Activated T-cell treated with anti-CD3 and anti-CD28 coated beads, Interleukin-2, amount 50 U/mL, for 24 hours (primary cell): Measurements from ENCODE around the gene ZNF91.
"Not testable (repeated sequence)": the region's sequence is repeated elsewhere in the genome, so short reads cannot be mapped to it uniquely, and the experiment has no call there.

Experiments
- DNase-seq: peaks from one replicate; pipeline ENCODE4 v3.0.0-alpha.2; 2020
- H3K27ac Mint-ChIP-seq: 2 replicates; pipeline ENCODE4 v1.8.0; 2020; ENCODE audit warnings: mild to moderate bottlenecking, mixed read lengths
- H3K27me3 Mint-ChIP-seq: 2 replicates; pipeline ENCODE4 v1.8.0; 2020; ENCODE audit warnings: mixed read lengths
- H3K36me3 Mint-ChIP-seq: 2 replicates; pipeline ENCODE4 v1.8.0; 2020; ENCODE audit warnings: low read depth, mixed read lengths
- H3K4me1 Mint-ChIP-seq: 2 replicates; pipeline ENCODE4 v1.8.0; 2020; ENCODE audit warnings: low read depth, mixed read lengths
- H3K4me3 Mint-ChIP-seq: 2 replicates; pipeline ENCODE4 v1.8.0; 2020; ENCODE audit warnings: mild to moderate bottlenecking, moderate library complexity, mixed read lengths
- H3K9me3 Mint-ChIP-seq: 2 replicates; pipeline ENCODE4 v1.8.0; 2020; ENCODE audit warnings: mixed read lengths

ZNF91 gene

DNA sequence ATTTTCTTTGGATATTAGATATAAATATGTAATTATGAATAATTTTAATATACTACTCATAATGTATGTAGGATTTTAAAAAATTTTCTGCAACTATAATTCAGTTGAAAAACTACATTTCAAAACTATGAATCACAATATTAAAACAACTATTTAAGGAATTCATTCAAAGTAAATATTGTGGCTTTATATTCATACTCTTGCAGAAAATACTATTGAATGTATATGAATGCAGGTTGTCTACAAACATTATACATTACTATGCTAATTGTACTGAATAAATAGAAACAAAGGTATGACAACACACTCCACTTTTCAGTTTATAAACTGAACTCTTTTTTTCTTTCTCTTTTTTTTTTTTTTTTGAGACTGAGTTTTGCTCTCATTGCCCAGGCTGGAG, 14.2 kb downstream of the ZNF91 start:
- DNase-seq = no peak
- Mint-ChIP-seq H3K36me3 (peaks cover 94% of the 10 kb centered on the region), H3K9me3 (peaks cover 50% of the 10 kb centered on the region), H3K27me3 (no peaks in the 10 kb centered on the region), H3K4me1 (peaks cover 20% of the 10 kb centered on the region), H3K27ac (no peak overlapping the region), H3K4me3 (no peak overlapping the region)

DNA sequence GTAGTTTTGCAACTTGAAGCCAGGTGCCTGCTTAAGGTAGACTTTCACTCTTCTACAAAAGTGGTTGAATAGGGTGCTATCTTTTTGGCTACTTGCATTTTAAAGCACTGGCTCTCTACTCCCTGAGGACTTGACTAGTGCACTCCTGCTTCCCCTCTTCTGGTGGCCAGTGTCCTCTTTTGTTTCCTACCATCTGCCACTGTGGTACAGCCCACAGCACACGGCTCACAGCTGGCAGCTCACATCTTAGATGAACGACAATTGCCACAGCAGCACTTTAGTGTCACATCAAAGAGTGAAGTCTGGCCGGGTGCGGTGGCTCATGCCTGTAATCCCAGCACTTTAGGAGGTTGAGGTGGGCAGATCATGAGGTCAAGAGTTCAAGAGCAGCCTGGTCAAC, 15.6 kb downstream of the ZNF91 start:
- not testable (repeated sequence) for H3K27ac Mint-ChIP-seq, DNase-seq, H3K27me3 Mint-ChIP-seq
- H3K4me1 Mint-ChIP-seq = peaks cover 19% of the 10 kb centered on the region
- peak overlapping the region; percentile 25 for H3K4me3 Mint-ChIP-seq
- peaks cover 55% of the 10 kb centered on the region for H3K9me3 Mint-ChIP-seq
- H3K36me3 Mint-ChIP-seq = peaks cover 95% of the 10 kb centered on the region

- Mint-ChIP-seq H3K27ac (no peak overlapping the region), H3K4me1 (peaks cover 19% of the 10 kb centered on the region), H3K9me3 (peaks cover 51% of the 10 kb centered on the region), H3K36me3 (peaks cover 95% of the 10 kb centered on the region), H3K4me3 (no peak overlapping the region), H3K27me3 (no peaks in the 10 kb centered on the region)
- DNase-seq = no peak
These were observed 16.3 kb downstream of the ZNF91 start for GRCh38 chr19:23378948-23379347.

GRCh38 chr19:23377276-23377675, 18.0 kb downstream of the ZNF91 start:
- Mint-ChIP-seq H3K4me1 (peaks cover 17% of the 10 kb centered on the region), H3K27me3 (no peaks in the 10 kb centered on the region), H3K4me3 (no peak overlapping the region), H3K9me3 (peaks cover 54% of the 10 kb centered on the region), H3K27ac (no peak overlapping the region), H3K36me3 (peaks cover 95% of the 10 kb centered on the region)
- no peak for DNase-seq

DNA sequence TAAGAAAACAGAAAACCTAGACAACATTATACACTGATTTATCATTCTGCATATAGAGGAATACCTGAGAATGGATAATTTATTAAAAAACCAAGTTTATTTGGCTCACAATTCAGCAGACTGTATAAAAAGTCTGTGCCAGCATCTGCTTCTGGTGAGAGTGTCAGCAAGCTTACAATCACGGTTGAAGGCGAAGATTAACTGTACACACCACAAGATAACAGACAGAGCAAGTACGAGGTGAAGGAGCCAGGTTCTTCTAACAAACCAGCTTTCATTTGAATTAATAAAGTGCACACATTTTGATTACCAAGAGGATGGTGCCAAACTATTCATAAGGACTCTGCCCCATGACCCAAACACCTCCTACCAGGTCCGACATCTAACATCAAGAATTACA, 28.8 kb downstream of the ZNF91 start:
- H3K9me3 Mint-ChIP-seq = peaks cover 16% of the 10 kb centered on the region

DNA sequence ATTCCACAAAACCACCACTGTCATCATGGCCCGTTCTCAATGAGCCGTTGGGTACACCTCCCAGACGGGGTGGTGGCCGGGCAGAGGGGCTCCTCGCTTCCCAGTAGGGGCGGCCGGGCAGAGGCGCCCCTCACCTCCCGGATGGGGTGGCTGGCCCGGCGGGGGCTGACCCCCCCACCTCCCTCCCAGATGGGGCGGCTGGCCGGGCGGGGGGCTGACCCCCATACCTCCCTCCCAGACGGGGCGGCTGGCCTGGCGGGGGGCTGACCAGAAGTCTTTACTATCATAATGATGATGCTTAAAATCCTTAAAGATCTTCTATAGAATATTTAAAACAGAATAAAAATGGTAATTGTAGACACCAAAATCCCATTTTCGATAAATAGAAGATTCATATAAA, 29.2 kb downstream of the ZNF91 start:
- H3K27me3 Mint-ChIP-seq, H3K27ac Mint-ChIP-seq, H3K4me3 Mint-ChIP-seq, H3K4me1 Mint-ChIP-seq, DNase-seq: not testable (repeated sequence)
- Mint-ChIP-seq H3K9me3 (peaks cover 19% of the 10 kb centered on the region), H3K36me3 (peaks cover 86% of the 10 kb centered on the region)

More for the DNA sequence above, 28.8 kb downstream of the ZNF91 start:
- Mint-ChIP-seq H3K27me3 (no peaks in the 10 kb centered on the region), H3K4me1 (no peaks in the 10 kb centered on the region), H3K36me3 (peaks cover 86% of the 10 kb centered on the region), H3K4me3 (no peak overlapping the region), H3K27ac (no peak overlapping the region)
- no peak for DNase-seq

DNA sequence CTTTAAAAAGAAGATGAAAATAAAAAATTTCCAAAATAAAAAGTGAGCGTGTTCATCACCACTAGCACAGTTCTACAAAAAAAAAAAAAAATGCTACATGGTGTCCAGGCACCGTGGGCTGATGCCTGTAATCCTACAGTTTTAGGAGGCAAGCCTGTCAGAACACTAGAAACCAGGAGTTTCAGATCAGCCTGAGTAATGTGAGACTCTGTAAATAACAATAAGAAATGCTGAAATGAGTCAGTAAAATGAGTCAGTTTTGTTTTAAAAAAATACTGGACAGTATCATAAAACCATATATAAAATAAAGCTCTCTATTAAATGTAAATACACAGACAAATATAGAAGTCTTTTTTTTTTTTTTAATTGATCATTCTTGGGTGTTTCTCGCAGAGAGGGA, 30.0 kb downstream of the ZNF91 start:
- no peak for DNase-seq
- H3K4me1 Mint-ChIP-seq = no peaks in the 10 kb centered on the region
- peaks cover 86% of the 10 kb centered on the region for H3K36me3 Mint-ChIP-seq
- no peaks in the 10 kb centered on the region for H3K27me3 Mint-ChIP-seq
- peaks cover 26% of the 10 kb centered on the region for H3K9me3 Mint-ChIP-seq
- H3K4me3 Mint-ChIP-seq = no peak overlapping the region
- H3K27ac Mint-ChIP-seq = no peak overlapping the region

GRCh38 chr19:23361843-23362242, 33.4 kb downstream of the ZNF91 start:
- peaks cover 88% of the 10 kb centered on the region for H3K36me3 Mint-ChIP-seq
- not testable (repeated sequence) for H3K4me1 Mint-ChIP-seq, H3K4me3 Mint-ChIP-seq, DNase-seq, H3K27ac Mint-ChIP-seq, H3K27me3 Mint-ChIP-seq
- peaks cover 47% of the 10 kb centered on the region for H3K9me3 Mint-ChIP-seq

- Mint-ChIP-seq H3K27ac (no peak overlapping the region), H3K27me3 (no peaks in the 10 kb centered on the region), H3K4me3 (no peak overlapping the region), H3K9me3 (peaks cover 84% of the 10 kb centered on the region), H3K36me3 (peaks cover 100% of the 10 kb centered on the region), H3K4me1 (peaks cover 5% of the 10 kb centered on the region)
- no peak for DNase-seq
These were observed 43.5 kb downstream of the ZNF91 start for GRCh38 chr19:23351806-23352205.

- Mint-ChIP-seq H3K4me1 (peaks cover 2% of the 10 kb centered on the region), H3K27me3 (no peaks in the 10 kb centered on the region), H3K27ac (no peak overlapping the region), H3K9me3 (peaks cover 77% of the 10 kb centered on the region), H3K36me3 (peaks cover 99% of the 10 kb centered on the region), H3K4me3 (no peak overlapping the region)
- no peak for DNase-seq
These were observed 48.6 kb downstream of the ZNF91 start for GRCh38 chr19:23346696-23347095.

DNA sequence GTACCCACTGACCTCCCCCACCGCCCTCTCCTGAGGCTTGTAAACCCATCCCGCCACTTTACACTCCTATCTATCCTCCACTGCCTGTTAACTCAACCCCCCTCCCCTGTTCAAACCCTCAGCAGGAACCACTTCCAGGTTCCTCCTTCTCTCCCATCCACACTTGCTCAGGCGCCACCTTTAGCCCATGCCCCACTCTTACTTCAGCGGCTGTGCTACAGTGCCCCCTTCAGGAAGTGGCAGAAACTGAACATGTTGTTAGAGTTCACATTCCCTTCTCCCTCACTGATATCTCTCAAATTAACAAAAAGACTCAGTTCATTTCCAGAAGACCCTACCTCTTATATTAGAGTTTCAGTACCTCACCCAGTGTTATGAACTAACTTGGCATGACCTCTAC, 49.4 kb downstream of the ZNF91 start:
- Mint-ChIP-seq H3K4me1 (peaks cover 2% of the 10 kb centered on the region), H3K9me3 (peaks cover 73% of the 10 kb centered on the region), H3K27ac (no peak overlapping the region), H3K27me3 (no peaks in the 10 kb centered on the region), H3K4me3 (no peak overlapping the region), H3K36me3 (peaks cover 96% of the 10 kb centered on the region)
- DNase-seq = no peak

DNA sequence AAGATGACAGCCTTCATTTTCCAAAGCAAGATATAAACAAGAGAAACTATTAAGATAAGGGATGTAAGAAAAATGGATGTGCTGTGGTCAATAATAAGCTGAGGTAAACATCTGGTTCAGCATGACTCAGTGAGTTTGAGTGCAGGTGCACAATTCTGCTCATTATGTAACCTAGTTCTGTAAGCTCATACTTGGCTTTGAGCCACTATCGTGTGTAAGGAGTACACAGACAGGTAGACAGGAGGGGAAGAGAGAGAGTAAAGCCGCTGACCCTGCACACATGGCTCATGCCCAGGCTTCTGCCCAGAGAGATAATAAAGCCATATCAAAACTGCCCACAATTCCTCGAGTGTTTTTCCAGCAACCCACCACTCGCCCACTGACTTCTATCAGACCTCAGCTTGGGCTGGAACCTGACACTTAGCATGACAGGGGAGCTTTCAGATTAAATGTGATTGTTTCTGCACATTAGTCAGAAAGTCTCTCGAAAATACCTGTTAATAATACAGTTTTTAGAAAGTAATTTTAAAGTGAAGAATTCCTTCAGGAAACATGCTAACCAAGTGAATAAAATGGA, 51.7 kb downstream of the ZNF91 start:
- no peak overlapping the region for H3K4me3 Mint-ChIP-seq
- DNase-seq = no peak
- H3K9me3 Mint-ChIP-seq = peaks cover 70% of the 10 kb centered on the region
- no peaks in the 10 kb centered on the region for H3K27me3 Mint-ChIP-seq
- H3K36me3 Mint-ChIP-seq = peaks cover 93% of the 10 kb centered on the region
- H3K27ac Mint-ChIP-seq = no peak overlapping the region
- peaks cover 2% of the 10 kb centered on the region for H3K4me1 Mint-ChIP-seq

DNA sequence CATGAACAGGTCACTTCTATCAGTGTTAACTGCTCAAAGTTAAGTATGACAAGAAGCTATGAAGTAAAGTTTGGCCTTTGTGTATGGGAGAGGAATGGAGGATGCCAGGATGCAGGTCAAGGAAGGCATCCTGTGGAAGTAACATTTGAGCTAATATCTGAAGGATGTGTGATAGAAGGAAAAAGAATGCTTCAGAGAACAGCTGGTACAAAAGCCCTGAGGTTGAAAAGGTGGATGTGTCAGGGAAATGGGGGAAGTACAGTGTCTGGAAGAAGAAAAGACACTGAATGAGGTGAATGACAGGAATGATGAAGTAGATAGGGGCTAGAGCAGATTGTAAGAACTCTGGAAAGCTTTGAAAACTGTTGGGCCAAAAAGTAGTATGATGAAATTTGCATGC, 67.1 kb downstream of the ZNF91 start:
- H3K9me3 Mint-ChIP-seq = peaks cover 64% of the 10 kb centered on the region
- H3K27me3 Mint-ChIP-seq = no peaks in the 10 kb centered on the region
- no peak overlapping the region for H3K27ac Mint-ChIP-seq
- no peaks in the 10 kb centered on the region for H3K4me1 Mint-ChIP-seq
- DNase-seq = no peak
- H3K36me3 Mint-ChIP-seq = peaks cover 57% of the 10 kb centered on the region
- H3K4me3 Mint-ChIP-seq = no peak overlapping the region

GRCh38 chr19:23321953-23322549, 73.2 kb downstream of the ZNF91 start:
- H3K36me3 Mint-ChIP-seq = peaks cover 9% of the 10 kb centered on the region
- no peaks in the 10 kb centered on the region for H3K27me3 Mint-ChIP-seq
- no peak for DNase-seq
- H3K27ac Mint-ChIP-seq = no peak overlapping the region
- H3K4me1 Mint-ChIP-seq = peaks cover 4% of the 10 kb centered on the region
- H3K9me3 Mint-ChIP-seq = peaks cover 59% of the 10 kb centered on the region
- no peak overlapping the region for H3K4me3 Mint-ChIP-seq

GRCh38 chr19:23321403-23321802, 73.9 kb downstream of the ZNF91 start:
- not testable (repeated sequence) for H3K4me3 Mint-ChIP-seq, H3K4me1 Mint-ChIP-seq, H3K27ac Mint-ChIP-seq, H3K36me3 Mint-ChIP-seq, H3K27me3 Mint-ChIP-seq, DNase-seq
- peaks cover 59% of the 10 kb centered on the region for H3K9me3 Mint-ChIP-seq

DNA sequence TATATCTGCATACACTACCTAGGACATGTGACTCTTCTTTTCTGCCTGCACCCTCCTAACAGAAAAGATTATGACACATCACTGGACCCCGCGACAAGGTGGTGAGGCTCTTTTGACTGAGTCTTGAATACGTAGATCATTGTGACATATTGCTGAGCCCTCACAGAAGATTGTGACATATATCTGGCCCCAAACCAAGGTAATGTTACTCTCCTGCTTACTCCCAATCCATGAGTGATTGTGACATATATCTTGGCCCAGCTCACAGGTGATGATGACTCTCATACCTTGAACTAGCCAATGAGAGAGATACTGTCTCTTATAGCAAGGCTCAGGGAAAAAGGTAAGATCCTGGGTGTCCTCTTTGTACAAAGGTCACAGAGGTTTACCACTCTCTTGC, 75.7 kb downstream of the ZNF91 start:
- not testable (repeated sequence) for DNase-seq, H3K36me3 Mint-ChIP-seq, H3K27me3 Mint-ChIP-seq, H3K4me1 Mint-ChIP-seq, H3K27ac Mint-ChIP-seq, H3K4me3 Mint-ChIP-seq
- H3K9me3 Mint-ChIP-seq = peaks cover 45% of the 10 kb centered on the region
